GM23338 (cell line): ENCODE measurements around the gene EHD3.

Experiments used
- CREB1 ChIP-seq: fragments of 250-450 bp; sonication (Bioruptor Pico); IDR thresholded peaks from 2 replicates; pipeline ENCODE4 v1.5.0; 2020; ENCODE audit warnings: low read depth, mild to moderate bottlenecking, moderate library complexity
- CTCF ChIP-seq, 2 experiments: fragments of 200-600 bp in 1 of 2; sonication (generic) in 1 of 2; conservative IDR thresholded peaks; 2 replicates each; pipeline versions ENCODE4 v1.5.1 to v1.6.1; 2016 to 2017; ENCODE audit warnings: antibody characterized with exemption in 2 of 2, low read depth in 2 of 2, mild to moderate bottlenecking in 2 of 2, moderate library complexity in 1 of 2
- EZH2 ChIP-seq: fragments of 200-600 bp; sonication (generic); IDR thresholded peaks from one replicate; pipeline ENCODE4 v1.8.0; 2017; ENCODE audit warnings: antibody characterized with exemption, mild to moderate bottlenecking, low read depth; ENCODE audit not compliant: unreplicated experiment
- EZH2phosphoT487 ChIP-seq: fragments of 200-600 bp; sonication (generic); IDR thresholded peaks from one replicate; pipeline ENCODE4 v1.8.1; 2018; ENCODE audit warnings: antibody characterized with exemption; ENCODE audit not compliant: unreplicated experiment
- JUNB ChIP-seq: IDR thresholded peaks from one replicate; pipeline ENCODE4 v1.6.1; 2016; ENCODE audit warnings: antibody characterized with exemption; ENCODE audit not compliant: unreplicated experiment
- NANOG ChIP-seq: IDR thresholded peaks from 2 replicates; pipeline ENCODE4 v1.6.1; 2016; ENCODE audit warnings: antibody characterized with exemption, borderline replicate concordance
- POLR2AphosphoS5 ChIP-seq: IDR thresholded peaks from 2 replicates; pipeline ENCODE4 v1.6.1; 2016; ENCODE audit warnings: antibody characterized with exemption, low read depth
- REST ChIP-seq: IDR thresholded peaks from one replicate; pipeline ENCODE4 v1.6.1; 2018; ENCODE audit warnings: antibody characterized with exemption; ENCODE audit not compliant: unreplicated experiment
- STAT1 ChIP-seq: IDR thresholded peaks from one replicate; pipeline ENCODE4 v1.6.1; 2016; ENCODE audit warnings: antibody characterized with exemption; ENCODE audit not compliant: unreplicated experiment

GRCh38 chr2:31294196-31294595, 60.2 kb downstream of the EHD3 start:
- no peak for TF ChIP-seq CTCF (conservative IDR thresholded peaks at IDR 0.05; ENCODE audit: low read depth in 2 of 2)
- TF ChIP-seq POLR2AphosphoS5 = no peak
- no peak for TF ChIP-seq EZH2
- no peak for TF ChIP-seq NANOG
- TF ChIP-seq CREB1 (CRISPR knock-in tag) = no peak
- TF ChIP-seq EZH2phosphoT487 = no peak
- TF ChIP-seq REST = no peak
- no peak for TF ChIP-seq STAT1
- TF ChIP-seq JUNB = no peak
